H7 (cell line): ENCODE data around the gene DLX2. TPM values are rescaled to one million over a fixed set of nuclear protein-coding genes. Genes with fewer than 3 reads are reported as not detected.

Experiments
- DNase-seq: peaks from one replicate; pipeline ENCODE4 v3.0.0; 2012
- H3K27me3 ChIP-seq: 2 replicates; pipeline ENCODE4 v1.6.0; 2011; ENCODE audit warnings: mild to moderate bottlenecking, low read length; ENCODE audit not compliant: control insufficient read depth, insufficient read depth
- H3K36me3 ChIP-seq: replicated peaks from 2 replicates; pipeline ENCODE4 v1.5.1; 2011; ENCODE audit warnings: low read length; ENCODE audit not compliant: control insufficient read depth, insufficient read depth
- H3K4me3 ChIP-seq: 2 replicates; pipeline ENCODE4 v1.5.1; 2011; ENCODE audit warnings: low read depth, mild to moderate bottlenecking, control low read depth, low read length, moderate library complexity; ENCODE audit not compliant: insufficient read depth
- total RNA-seq: library from RNA; depleted of rRNA; stranded (reverse); fragments of >200 nt; shearing (Covaris generic); gene quantifications from 2 replicates; pipeline ENCODE4 v1.2.3, GENCODE V29; 2014

The DLX2 gene
- total RNA-seq, 1 experiment from 2014 or later: not detected

GRCh38 chr2:172100080-172100934 is 2.4 kb downstream of the DLX2 start:
- Histone ChIP-seq H3K36me3 (no peaks in the 10 kb centered on the region), H3K4me3 (no peak overlapping the region), H3K27me3 (peaks cover 95% of the 10 kb centered on the region)
- peak; percentile 78 for DNase-seq

GRCh38 chr2:172099472-172100079 is 3.1 kb downstream of the DLX2 start:
- Histone ChIP-seq H3K27me3 (peaks cover 96% of the 10 kb centered on the region), H3K4me3 (no peak overlapping the region), H3K36me3 (no peaks in the 10 kb centered on the region)
- no peak for DNase-seq

- Histone ChIP-seq H3K27me3 (peaks cover 96% of the 10 kb centered on the region), H3K4me3 (peak overlapping the region; percentile 8; the same call in 1 of the 2 replicates), H3K36me3 (no peaks in the 10 kb centered on the region)
- peak; percentile 76 for DNase-seq
These were observed 3.8 kb downstream of the DLX2 start for GRCh38 chr2:172098650-172099471.

- no peak overlapping the region for H3K4me3 ChIP-seq
- peak; percentile 52 for DNase-seq
These were observed 4.4 kb downstream of the DLX2 start for GRCh38 chr2:172098287-172098649.

GRCh38 chr2:172097557-172098131 is 5.1 kb downstream of the DLX2 start:
- Histone ChIP-seq H3K4me3 (no peak overlapping the region), H3K27me3 (peaks cover 99% of the 10 kb centered on the region), H3K36me3 (no peaks in the 10 kb centered on the region)
- DNase-seq: peak; percentile 66

More at GRCh38 chr2:172098287-172098649, 4.4 kb downstream of the DLX2 start:
- Histone ChIP-seq H3K36me3 (no peaks in the 10 kb centered on the region), H3K27me3 (peaks cover 96% of the 10 kb centered on the region)

GRCh38 chr2:172096626-172097547 is 5.8 kb downstream of the DLX2 start:
- H3K4me3 ChIP-seq: peak overlapping the region; percentile 19
- DNase-seq: peak; percentile 82
- H3K27me3 ChIP-seq: peaks cover 99% of the 10 kb centered on the region
- H3K36me3 ChIP-seq: no peaks in the 10 kb centered on the region

- Histone ChIP-seq H3K27me3 (peaks cover 99% of the 10 kb centered on the region), H3K36me3 (no peaks in the 10 kb centered on the region), H3K4me3 (peak overlapping the region; percentile 19)
- peak; percentile 85 for DNase-seq
These were observed 6.6 kb downstream of the DLX2 start for GRCh38 chr2:172095905-172096625.

GRCh38 chr2:172095146-172095904 is 7.4 kb downstream of the DLX2 start:
- H3K4me3 ChIP-seq: peak overlapping the region; percentile 40
- DNase-seq: peak; percentile 92
- no peaks in the 10 kb centered on the region for H3K36me3 ChIP-seq
- H3K27me3 ChIP-seq: peaks cover 99% of the 10 kb centered on the region

GRCh38 chr2:172094294-172095145 is 8.2 kb downstream of the DLX2 start:
- peak; percentile 87 for DNase-seq
- H3K36me3 ChIP-seq: no peaks in the 10 kb centered on the region
- peak overlapping the region; percentile 40 for H3K4me3 ChIP-seq
- peaks cover 99% of the 10 kb centered on the region for H3K27me3 ChIP-seq

GRCh38 chr2:172093416-172094293 is 9.0 kb downstream of the DLX2 start:
- peak; percentile 52 for DNase-seq
- H3K4me3 ChIP-seq: no peak overlapping the region
- H3K27me3 ChIP-seq: peaks cover 99% of the 10 kb centered on the region
- H3K36me3 ChIP-seq: no peaks in the 10 kb centered on the region

- DNase-seq: peak; percentile 71
These were observed 9.8 kb downstream of the DLX2 start for GRCh38 chr2:172092716-172093415.

More at GRCh38 chr2:172092716-172093415, 9.8 kb downstream of the DLX2 start:
- H3K27me3 ChIP-seq: peaks cover 99% of the 10 kb centered on the region
- no peaks in the 10 kb centered on the region for H3K36me3 ChIP-seq
- H3K4me3 ChIP-seq: no peak overlapping the region
